ENCODE results near the gene PTPN13. TPM values are rescaled to one million over a fixed set of nuclear protein-coding genes. Genes with fewer than 3 reads are reported as not detected.

Gene PTPN13
- total RNA-seq, result 1 to 10 TPM in 1 of 3 donors, under 1 TPM in 2; 0.20 to 2.4 (median 0.40) TPM
- 2.9 TPM for total RNA-seq (2013)

DNA sequence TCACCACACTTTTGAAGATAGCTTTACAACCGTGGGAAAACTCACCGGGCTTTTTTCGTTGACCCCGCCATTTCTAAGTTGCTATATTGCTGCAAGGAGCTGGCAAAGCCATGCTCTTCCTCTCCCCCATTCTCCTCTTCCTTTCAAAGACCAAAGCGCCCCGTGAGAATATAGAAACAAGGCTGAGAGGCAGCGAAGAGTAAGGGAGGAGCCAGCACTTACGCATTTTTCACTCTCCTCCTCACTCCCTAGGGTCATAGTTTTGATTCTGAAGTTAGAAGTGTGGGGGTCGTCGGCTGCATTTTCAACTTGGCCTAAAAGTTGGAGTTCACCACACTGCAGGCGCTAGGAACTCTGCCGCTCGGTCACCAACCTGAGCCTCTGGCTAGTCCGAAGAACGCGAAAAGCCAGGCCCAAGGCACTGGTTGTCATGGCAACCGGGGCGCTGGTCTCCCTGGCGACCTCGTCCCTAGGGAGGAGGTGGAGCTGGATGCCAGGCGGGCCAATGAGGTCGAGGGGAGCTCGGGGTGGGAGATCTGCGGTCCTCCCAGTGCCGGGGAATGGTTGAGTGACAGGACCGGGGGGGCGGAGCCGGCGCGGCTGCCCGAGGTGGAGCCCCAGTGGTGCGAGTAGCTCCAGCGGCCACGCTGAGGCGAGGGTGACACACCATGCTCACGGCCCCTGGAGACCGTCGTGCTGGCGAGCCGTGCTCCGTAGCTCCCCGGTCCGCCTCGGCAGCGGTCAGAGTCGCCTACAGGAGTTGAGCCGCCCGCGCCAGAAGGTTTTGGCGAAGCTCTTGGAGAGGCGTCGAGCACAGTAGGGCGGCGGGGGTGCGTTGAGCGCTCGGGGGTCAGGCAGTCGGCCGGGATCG, at the start of gene PTPN13:
Gene PTPN13 (plus strand): TSS at position 628 of the 871 bp plus-strand sequence. CDS start 40,942 bp downstream, outside the sequence.
- Histone ChIP-seq H3K27ac (ENCODE audit: low read length) (no peak within 1 kb of the TSS), H3K27me3 (ENCODE audit: control insufficient read depth, insufficient read depth, low read length) (peaks cover 11% of the 10 kb centered on the region), H3K4me1 (ENCODE audit: control insufficient read depth, insufficient read depth, low read length) (peaks cover 15% of the 10 kb centered on the region), H3K9me3 (ENCODE audit: control insufficient read depth, insufficient read depth, low read length) (no peaks in the 10 kb centered on the region), H3K36me3 (ENCODE audit: control insufficient read depth, insufficient read depth, low read length) (no peaks in the 10 kb centered on the region), H3K4me3 (ENCODE audit: low read length) (peak within 1 kb of the TSS; percentile 36)
- H3K27ac Mint-ChIP-seq, result no peak within 1 kb of the TSS
- peaks cover 14 to 28% of the 10 kb centered on the region in 2 donors for H3K27me3 Mint-ChIP-seq (ENCODE audit: low read depth in 2 of 2)
- intact Hi-C loops (cut with micrococcal nuclease), result no loop called here
- H3K4me1 Mint-ChIP-seq, result peaks cover 10 to 16% of the 10 kb centered on the region in 2 donors
- no peaks in the 10 kb centered on the region for H3K36me3 Mint-ChIP-seq
- no peak for TF ChIP-seq CTCF (IDR thresholded peaks at IDR 0.05)
- no peaks in the 10 kb centered on the region for H3K9me3 Mint-ChIP-seq
- 2% methylated on average over 50 of the region's 60 CpGs for WGBS (ENCODE audit: insufficient coverage)
- ATAC-seq (peak; percentile 71 to 83 (median 76)), DNase-seq (peak; percentile 23 to 74)
- peak within 1 kb of the TSS; percentile 81 for H3K4me3 Mint-ChIP-seq

- WGBS (ENCODE audit: insufficient coverage), result 93% methylated on average over 22 of the region's 22 CpGs
- Histone ChIP-seq H3K9me3 (ENCODE audit: control insufficient read depth, insufficient read depth, low read length) (no peaks in the 10 kb centered on the region), H3K4me3 (ENCODE audit: low read length) (no peak overlapping the region), H3K27ac (ENCODE audit: low read length) (no peak overlapping the region), H3K4me1 (ENCODE audit: control insufficient read depth, insufficient read depth, low read length) (no peaks in the 10 kb centered on the region), H3K36me3 (ENCODE audit: control insufficient read depth, insufficient read depth, low read length) (no peaks in the 10 kb centered on the region), H3K27me3 (ENCODE audit: control insufficient read depth, insufficient read depth, low read length) (no peaks in the 10 kb centered on the region)
- Mint-ChIP-seq H3K27ac (no peak overlapping the region), H3K4me3 (no peak overlapping the region), H3K9me3 (peaks cover 2% of the 10 kb centered on the region in 2 donors), H3K27me3 (ENCODE audit: low read depth in 2 of 2) (no peaks in the 10 kb centered on the region), H3K36me3 (no peaks in the 10 kb centered on the region), H3K4me1 (no peaks in the 10 kb centered on the region)
- intact Hi-C loops (cut with micrococcal nuclease), result no loop called here
- TF ChIP-seq CTCF (IDR thresholded peaks at IDR 0.05), result no peak
- ATAC-seq (no peak), DNase-seq (no peak)
Measured at GRCh38 chr4:86547140-86547539, 47.0 kb upstream of the PTPN13 start.

GRCh38 chr4:86549163-86549788, 44.8 kb upstream of the PTPN13 start:
- intact Hi-C loops (cut with micrococcal nuclease), result no loop called here

More at GRCh38 chr4:86549163-86549788, 44.8 kb upstream of the PTPN13 start:
- Histone ChIP-seq H3K27me3 (ENCODE audit: control insufficient read depth, insufficient read depth, low read length) (no peaks in the 10 kb centered on the region), H3K36me3 (ENCODE audit: control insufficient read depth, insufficient read depth, low read length) (no peaks in the 10 kb centered on the region), H3K9me3 (ENCODE audit: control insufficient read depth, insufficient read depth, low read length) (no peaks in the 10 kb centered on the region), H3K4me3 (ENCODE audit: low read length) (no peak overlapping the region), H3K4me1 (ENCODE audit: control insufficient read depth, insufficient read depth, low read length) (no peaks in the 10 kb centered on the region), H3K27ac (ENCODE audit: low read length) (no peak overlapping the region)
- H3K9me3 Mint-ChIP-seq, result peaks cover 2% of the 10 kb centered on the region in 2 donors
- WGBS (ENCODE audit: insufficient coverage), result no CpG with 5 or more reads among the region's 4 CpGs
- no peaks in the 10 kb centered on the region for H3K27me3 Mint-ChIP-seq (ENCODE audit: low read depth in 2 of 2)
- no peak overlapping the region for H3K4me3 Mint-ChIP-seq
- DNase-seq, result no peak
- H3K27ac Mint-ChIP-seq, result no peak overlapping the region
- H3K36me3 Mint-ChIP-seq, result no peaks in the 10 kb centered on the region
- no peak for TF ChIP-seq CTCF (IDR thresholded peaks at IDR 0.05)
- no peaks in the 10 kb centered on the region for H3K4me1 Mint-ChIP-seq
- ATAC-seq, result no peak

Measured in natural killer cell (primary cell).